Astrocyte (in vitro differentiated cells and primary cell): Measurements from ENCODE around the gene UTRN. TPM values are rescaled to one million over a fixed set of nuclear protein-coding genes. Genes with fewer than 3 reads are reported as not detected.

Experiments
- DNase-seq: peaks from one replicate; pipeline ENCODE4 v3.0.0-alpha.2; 2010; ENCODE audit warnings: low read depth
- FAIRE-seq: peaks from 2 replicates; lab custom pipeline; 2011; peaks lifted over from hg19 to GRCh38; lab: Jason Lieb, UNC
- H2AFZ ChIP-seq: 2 replicates; pipeline ENCODE4 v1.6.0; 2012; ENCODE audit warnings: low read depth, low read length, inconsistent platforms
- H3K27ac ChIP-seq: 2 replicates; pipeline ENCODE4 v1.5.1; 2011; ENCODE audit warnings: low read depth, low read length, inconsistent platforms
- H3K27me3 ChIP-seq: 2 replicates; pipeline ENCODE4 v1.6.0; 2011; ENCODE audit warnings: low read length, inconsistent platforms; ENCODE audit not compliant: insufficient read depth
- H3K36me3 ChIP-seq: 2 replicates; pipeline ENCODE4 v1.5.1; 2011; ENCODE audit warnings: low read length, inconsistent platforms; ENCODE audit not compliant: insufficient read depth
- H3K4me1 ChIP-seq: 2 replicates; pipeline ENCODE4 v1.5.1; 2011; ENCODE audit warnings: low read length, inconsistent platforms; ENCODE audit not compliant: insufficient read depth
- H3K4me2 ChIP-seq: 2 replicates; pipeline ENCODE4 v1.6.0; 2012; ENCODE audit warnings: low read length, inconsistent platforms
- H3K4me3 ChIP-seq: 2 replicates; pipeline ENCODE4 v1.5.1; 2011; ENCODE audit warnings: low read depth, mild to moderate bottlenecking, low read length, inconsistent platforms; ENCODE audit not compliant: insufficient read depth
- H3K79me2 ChIP-seq: 2 replicates; pipeline ENCODE4 v1.6.0; 2012; ENCODE audit warnings: mild to moderate bottlenecking, low read length, inconsistent platforms; ENCODE audit not compliant: insufficient read depth
- H3K9ac ChIP-seq: 2 replicates; pipeline ENCODE4 v1.6.0; 2012; ENCODE audit warnings: mild to moderate bottlenecking, low read length, inconsistent platforms
- H3K9me3 ChIP-seq: 2 replicates; pipeline ENCODE4 v1.5.1; 2012; ENCODE audit warnings: low read depth, mild to moderate bottlenecking, low read length, inconsistent platforms; ENCODE audit not compliant: insufficient read depth
- H4K20me1 ChIP-seq: 2 replicates; pipeline ENCODE4 v1.6.0; 2012; ENCODE audit warnings: low read length, inconsistent platforms; ENCODE audit not compliant: insufficient read depth
- H3K27ac Mint-ChIP-seq: one replicate; pipeline ENCODE4 v1.8.0; 2021; ENCODE audit warnings: mild to moderate bottlenecking, mixed read lengths; ENCODE audit not compliant: unreplicated experiment
- H3K27me3 Mint-ChIP-seq: one replicate; pipeline ENCODE4 v1.8.0; 2021; ENCODE audit warnings: low read depth, mixed read lengths; ENCODE audit not compliant: unreplicated experiment
- H3K36me3 Mint-ChIP-seq: one replicate; pipeline ENCODE4 v1.8.0; 2021; ENCODE audit warnings: low read depth, mixed read lengths; ENCODE audit not compliant: unreplicated experiment
- H3K4me1 Mint-ChIP-seq: one replicate; pipeline ENCODE4 v1.8.0; 2021; ENCODE audit warnings: low read depth, mixed read lengths; ENCODE audit not compliant: unreplicated experiment
- H3K4me3 Mint-ChIP-seq: one replicate; pipeline ENCODE4 v1.8.0; 2021; ENCODE audit warnings: mild to moderate bottlenecking, moderate library complexity, mixed read lengths; ENCODE audit not compliant: unreplicated experiment
- H3K9me3 Mint-ChIP-seq: one replicate; pipeline ENCODE4 v1.8.0; 2021; ENCODE audit warnings: mild to moderate bottlenecking, mixed read lengths; ENCODE audit not compliant: unreplicated experiment
- EZH2 ChIP-seq: IDR thresholded peaks from 2 replicates; pipeline ENCODE4 v1.6.1; 2012; ENCODE audit warnings: mild to moderate bottlenecking, low read length, inconsistent platforms; ENCODE audit not compliant: insufficient read depth
- total RNA-seq: library from RNA; stranded (reverse); gene quantifications from 2 replicates; pipeline ENCODE4 v1.2.1, GENCODE V29; 2021
- TF ChIP-seq, protein P1 (sequence below): IDR thresholded peaks from 2 replicates; pipeline ENCODE4 v1.5.1; 2011; ENCODE audit warnings: low read depth, mild to moderate bottlenecking, inconsistent platforms, low read length, moderate library complexity; ENCODE audit not compliant: insufficient read depth

The UTRN gene
- total RNA-seq, 1 donor from 2014 or later = 86.3 TPM

DNA sequence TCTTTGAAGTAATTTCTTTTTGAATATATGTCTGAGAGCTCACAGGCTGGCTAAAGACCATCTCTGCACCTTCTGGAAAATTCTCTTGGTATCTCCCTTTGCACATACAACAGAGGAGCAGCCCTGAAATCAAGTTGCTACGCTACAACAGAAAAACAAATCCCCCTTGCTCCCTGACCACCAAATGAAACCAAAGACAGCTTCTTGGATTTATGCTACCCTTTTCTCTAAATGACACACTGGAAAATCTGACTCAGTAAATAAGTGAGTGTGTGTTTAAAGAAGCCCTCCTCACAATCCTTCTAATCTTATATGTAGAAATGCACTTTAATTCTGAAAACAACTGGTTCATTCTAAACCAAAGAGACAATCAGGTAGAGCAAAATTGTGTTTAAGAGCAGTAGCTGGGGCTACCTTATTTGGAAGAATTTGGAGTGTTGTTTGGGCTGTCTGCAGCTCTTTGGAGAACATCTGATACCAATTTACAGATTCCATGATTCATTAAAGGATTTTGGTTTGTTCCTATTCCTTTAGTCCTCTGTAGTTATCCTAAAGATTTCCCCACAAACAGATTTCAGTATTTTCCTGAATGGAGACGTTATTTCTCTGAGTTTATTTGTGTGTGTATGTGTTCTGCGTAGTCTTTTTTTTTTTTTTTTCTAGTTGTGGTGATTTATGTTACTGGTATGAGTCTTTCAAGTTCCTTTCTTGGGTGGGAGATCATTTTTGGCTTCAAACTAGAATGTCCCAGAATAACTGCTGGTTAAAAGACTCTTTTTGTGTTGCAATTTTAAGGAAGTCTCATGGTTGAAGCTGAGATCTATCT lies 36.4 kb upstream of the UTRN start:
- H3K4me2 ChIP-seq = peak overlapping the region; percentile 70
- Mint-ChIP-seq H3K27me3 (no peaks in the 10 kb centered on the region), H3K36me3 (no peaks in the 10 kb centered on the region), H3K4me1 (peaks cover 13% of the 10 kb centered on the region), H3K27ac (peak overlapping the region; percentile 15), H3K9me3 (no peaks in the 10 kb centered on the region), H3K4me3 (no peak overlapping the region)
- no peaks in the 10 kb centered on the region for H3K79me2 ChIP-seq
- H3K4me1 ChIP-seq = peaks cover 15% of the 10 kb centered on the region
- DNase-seq (peak; percentile 88), FAIRE-seq (peak; percentile 89)
- no peaks in the 10 kb centered on the region for H3K36me3 ChIP-seq
- H3K27ac ChIP-seq = peak overlapping the region; percentile 65
- no peaks in the 10 kb centered on the region for H3K9me3 ChIP-seq
- H3K4me3 ChIP-seq = peak overlapping the region; percentile 22
- no peak for TF ChIP-seq EZH2
- TF ChIP-seq, protein P1, sequence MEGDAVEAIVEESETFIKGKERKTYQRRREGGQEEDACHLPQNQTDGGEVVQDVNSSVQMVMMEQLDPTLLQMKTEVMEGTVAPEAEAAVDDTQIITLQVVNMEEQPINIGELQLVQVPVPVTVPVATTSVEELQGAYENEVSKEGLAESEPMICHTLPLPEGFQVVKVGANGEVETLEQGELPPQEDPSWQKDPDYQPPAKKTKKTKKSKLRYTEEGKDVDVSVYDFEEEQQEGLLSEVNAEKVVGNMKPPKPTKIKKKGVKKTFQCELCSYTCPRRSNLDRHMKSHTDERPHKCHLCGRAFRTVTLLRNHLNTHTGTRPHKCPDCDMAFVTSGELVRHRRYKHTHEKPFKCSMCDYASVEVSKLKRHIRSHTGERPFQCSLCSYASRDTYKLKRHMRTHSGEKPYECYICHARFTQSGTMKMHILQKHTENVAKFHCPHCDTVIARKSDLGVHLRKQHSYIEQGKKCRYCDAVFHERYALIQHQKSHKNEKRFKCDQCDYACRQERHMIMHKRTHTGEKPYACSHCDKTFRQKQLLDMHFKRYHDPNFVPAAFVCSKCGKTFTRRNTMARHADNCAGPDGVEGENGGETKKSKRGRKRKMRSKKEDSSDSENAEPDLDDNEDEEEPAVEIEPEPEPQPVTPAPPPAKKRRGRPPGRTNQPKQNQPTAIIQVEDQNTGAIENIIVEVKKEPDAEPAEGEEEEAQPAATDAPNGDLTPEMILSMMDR = no peak
- peak overlapping the region; percentile 60 for H3K9ac ChIP-seq
- H2AFZ ChIP-seq = peak overlapping the region; percentile 23
- H3K27me3 ChIP-seq = no peaks in the 10 kb centered on the region
- no peaks in the 10 kb centered on the region for H4K20me1 ChIP-seq

DNA sequence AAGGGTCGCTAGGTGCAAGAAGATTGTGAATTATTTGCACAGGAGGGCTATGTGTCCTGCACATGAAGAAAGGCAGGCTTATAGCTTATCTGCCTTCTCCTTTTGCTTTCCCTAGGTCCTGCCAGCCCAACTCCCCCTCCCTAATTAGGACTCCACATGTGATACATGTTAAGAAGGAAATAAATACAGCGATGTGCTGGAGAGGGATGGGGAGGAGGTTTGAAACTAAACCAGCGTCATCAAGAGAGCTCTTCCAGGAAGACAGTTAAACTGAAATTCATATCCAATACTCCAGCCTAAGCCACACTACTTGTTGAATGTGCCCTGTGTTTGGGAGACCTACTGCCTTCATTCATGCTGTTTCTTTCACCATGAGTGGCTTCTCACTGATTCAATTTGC lies 34.9 kb upstream of the UTRN start:
- H3K4me3 ChIP-seq = no peak overlapping the region
- no peak for FAIRE-seq
- no peak overlapping the region for H3K27ac Mint-ChIP-seq

More for the DNA sequence above, 34.9 kb upstream of the UTRN start:
- H3K9ac ChIP-seq = no peak overlapping the region
- no peaks in the 10 kb centered on the region for H3K36me3 ChIP-seq
- H3K27ac ChIP-seq = no peak overlapping the region
- no peaks in the 10 kb centered on the region for H3K79me2 ChIP-seq
- no peak overlapping the region for H2AFZ ChIP-seq
- no peaks in the 10 kb centered on the region for H3K27me3 ChIP-seq
- H3K4me1 ChIP-seq = peaks cover 15% of the 10 kb centered on the region
- no peak overlapping the region for H3K4me3 Mint-ChIP-seq
- peaks cover 13% of the 10 kb centered on the region for H3K4me1 Mint-ChIP-seq
- no peaks in the 10 kb centered on the region for H3K27me3 Mint-ChIP-seq
- no peaks in the 10 kb centered on the region for H4K20me1 ChIP-seq
- H3K4me2 ChIP-seq = no peak overlapping the region
- H3K36me3 Mint-ChIP-seq = no peaks in the 10 kb centered on the region
- H3K9me3 Mint-ChIP-seq = no peaks in the 10 kb centered on the region
- no peaks in the 10 kb centered on the region for H3K9me3 ChIP-seq
- DNase-seq = no peak
- TF ChIP-seq, protein P1 = no peak
- TF ChIP-seq EZH2 = no peak
